ENCODE results near the gene CUZD1. TPM values are rescaled to one million over a fixed set of nuclear protein-coding genes. Genes with fewer than 3 reads are reported as not detected.

The CUZD1 gene
- total and polyA plus RNA-seq, 2 donors (not counting 1 experiment from before 2014, with no cell fraction given): 0.50 to 0.53 TPM

- no peak for TF ChIP-seq EZH2 (IDR thresholded peaks at IDR 0.05; ENCODE audit: low read length, missing control alignments)
- TF ChIP-seq, protein P1, sequence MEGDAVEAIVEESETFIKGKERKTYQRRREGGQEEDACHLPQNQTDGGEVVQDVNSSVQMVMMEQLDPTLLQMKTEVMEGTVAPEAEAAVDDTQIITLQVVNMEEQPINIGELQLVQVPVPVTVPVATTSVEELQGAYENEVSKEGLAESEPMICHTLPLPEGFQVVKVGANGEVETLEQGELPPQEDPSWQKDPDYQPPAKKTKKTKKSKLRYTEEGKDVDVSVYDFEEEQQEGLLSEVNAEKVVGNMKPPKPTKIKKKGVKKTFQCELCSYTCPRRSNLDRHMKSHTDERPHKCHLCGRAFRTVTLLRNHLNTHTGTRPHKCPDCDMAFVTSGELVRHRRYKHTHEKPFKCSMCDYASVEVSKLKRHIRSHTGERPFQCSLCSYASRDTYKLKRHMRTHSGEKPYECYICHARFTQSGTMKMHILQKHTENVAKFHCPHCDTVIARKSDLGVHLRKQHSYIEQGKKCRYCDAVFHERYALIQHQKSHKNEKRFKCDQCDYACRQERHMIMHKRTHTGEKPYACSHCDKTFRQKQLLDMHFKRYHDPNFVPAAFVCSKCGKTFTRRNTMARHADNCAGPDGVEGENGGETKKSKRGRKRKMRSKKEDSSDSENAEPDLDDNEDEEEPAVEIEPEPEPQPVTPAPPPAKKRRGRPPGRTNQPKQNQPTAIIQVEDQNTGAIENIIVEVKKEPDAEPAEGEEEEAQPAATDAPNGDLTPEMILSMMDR (conservative IDR thresholded peaks at IDR 0.05 in 1 of 2, IDR thresholded peaks at IDR 0.05 in 1 of 2; ENCODE audit: low read depth in 1 of 2, low read length in 2 of 2): no peak
- Histone ChIP-seq H4K20me1 (ENCODE audit: control insufficient read depth, extremely low read depth, insufficient read depth, low read length) (no peaks in the 10 kb centered on the region), H3K4me1 (ENCODE audit: control insufficient read depth, extremely low read depth, insufficient read depth, low read length) (no peaks in the 10 kb centered on the region), H3K4me3 (replicated peaks in 1 of 4; ENCODE audit: control extremely low read depth in 1 of 4, insufficient read depth in 1 of 4, low read depth in 3 of 4, low read length in 4 of 4) (no peak overlapping the region), H3K27ac (ENCODE audit: insufficient read depth, low read length) (no peak overlapping the region), H3K4me2 (ENCODE audit: extremely low read depth, insufficient read depth, low read length) (no peak overlapping the region), H3K36me3 (ENCODE audit: control insufficient read depth, insufficient read depth, low read length) (no peaks in the 10 kb centered on the region), H2AFZ (ENCODE audit: low read length) (no peak overlapping the region), H3K9me3 (ENCODE audit: control insufficient read depth, insufficient read depth, low read depth, low read length) (no peaks in the 10 kb centered on the region), H3K79me2 (ENCODE audit: control insufficient read depth, insufficient read depth, low read length) (no peaks in the 10 kb centered on the region), H3K27me3 (ENCODE audit: control insufficient read depth, insufficient read depth, low read length) (no peaks in the 10 kb centered on the region), H3K9ac (ENCODE audit: insufficient read depth, low read length) (no peak overlapping the region)
- DNase-seq (ENCODE audit: low read depth in 2 of 2): no peak
These were observed 18.4 kb downstream of the CUZD1 start for GRCh38 chr10:122827302-122827701.

DNA sequence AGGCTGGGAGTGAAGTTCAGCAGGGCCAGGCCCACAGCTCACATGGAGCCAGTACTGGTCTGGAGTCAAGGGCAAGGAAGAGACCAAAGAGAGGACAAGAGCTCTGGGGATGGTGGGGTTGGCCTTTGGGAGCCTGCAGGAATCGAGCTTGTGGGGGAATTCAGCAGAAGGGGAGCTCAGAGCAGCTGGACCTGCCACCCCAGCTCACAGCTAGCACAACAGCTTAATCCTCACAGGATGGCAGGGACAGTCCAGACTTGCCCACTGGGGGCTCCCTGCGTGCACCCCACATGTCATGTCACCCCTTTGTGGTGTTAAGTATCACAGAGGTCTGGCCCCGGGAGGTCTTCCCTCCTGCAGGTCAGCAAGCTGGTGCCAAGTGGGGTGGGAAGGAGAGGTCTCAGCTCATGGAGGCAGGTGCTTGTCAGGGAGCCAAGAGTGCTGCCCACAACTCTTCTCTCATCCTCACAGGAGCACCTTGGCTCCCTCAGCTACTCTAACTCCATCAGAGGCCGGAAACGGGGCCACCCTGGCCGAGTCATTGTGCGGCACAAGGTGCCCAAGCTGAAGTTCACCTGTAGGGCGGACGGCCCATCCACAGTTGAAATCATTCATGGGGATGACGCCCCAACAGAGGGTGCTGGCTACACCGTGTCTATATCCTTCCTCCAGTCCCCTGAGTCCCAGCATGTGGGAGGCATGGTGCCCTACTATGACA lies 22.5 kb downstream of the CUZD1 start:
- Histone ChIP-seq H3K27me3 (ENCODE audit: control insufficient read depth, insufficient read depth, low read length) (peaks cover 11% of the 10 kb centered on the region), H3K9ac (ENCODE audit: insufficient read depth, low read length) (no peak overlapping the region), H4K20me1 (ENCODE audit: control insufficient read depth, extremely low read depth, insufficient read depth, low read length) (no peaks in the 10 kb centered on the region), H2AFZ (ENCODE audit: low read length) (no peak overlapping the region), H3K36me3 (ENCODE audit: control insufficient read depth, insufficient read depth, low read length) (no peaks in the 10 kb centered on the region), H3K4me2 (ENCODE audit: extremely low read depth, insufficient read depth, low read length) (no peak overlapping the region), H3K9me3 (ENCODE audit: control insufficient read depth, insufficient read depth, low read depth, low read length) (no peaks in the 10 kb centered on the region), H3K27ac (ENCODE audit: insufficient read depth, low read length) (no peak overlapping the region), H3K4me1 (ENCODE audit: control insufficient read depth, extremely low read depth, insufficient read depth, low read length) (no peaks in the 10 kb centered on the region), H3K79me2 (ENCODE audit: control insufficient read depth, insufficient read depth, low read length) (no peaks in the 10 kb centered on the region), H3K4me3 (replicated peaks in 1 of 4; ENCODE audit: control extremely low read depth in 1 of 4, insufficient read depth in 1 of 4, low read depth in 3 of 4, low read length in 4 of 4) (no peak overlapping the region)
- DNase-seq (ENCODE audit: low read depth in 2 of 2): no peak
- TF ChIP-seq EZH2 (IDR thresholded peaks at IDR 0.05; ENCODE audit: low read length, missing control alignments): no peak
- TF ChIP-seq, protein P1 (conservative IDR thresholded peaks at IDR 0.05 in 1 of 2, IDR thresholded peaks at IDR 0.05 in 1 of 2; ENCODE audit: low read depth in 1 of 2, low read length in 2 of 2): no peak

DNA sequence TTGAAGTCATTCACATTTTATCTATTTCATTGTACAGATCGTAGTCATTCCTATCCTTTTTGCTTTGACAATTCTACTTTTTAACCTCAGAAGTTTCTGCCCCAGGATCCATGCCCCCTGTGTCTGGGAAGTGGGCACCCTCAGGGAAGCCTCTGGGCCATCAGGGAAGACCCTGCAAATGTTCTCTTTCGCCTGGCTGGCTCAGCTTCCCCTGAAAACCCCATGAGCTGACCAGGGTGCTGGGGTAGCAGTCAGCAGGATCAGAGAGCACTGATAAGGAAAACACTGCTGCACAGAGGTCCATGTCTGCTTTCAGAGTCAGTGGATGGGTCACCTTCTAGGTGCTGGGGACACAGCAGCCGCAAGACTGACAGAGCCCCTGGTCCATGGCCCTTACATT lies 23.8 kb downstream of the CUZD1 start:
- peaks cover 11% of the 10 kb centered on the region for H3K27me3 ChIP-seq (ENCODE audit: control insufficient read depth, insufficient read depth, low read length)
- no peak overlapping the region for H2AFZ ChIP-seq (ENCODE audit: low read length)
- TF ChIP-seq EZH2 (IDR thresholded peaks at IDR 0.05; ENCODE audit: low read length, missing control alignments): no peak
- TF ChIP-seq, protein P1 (conservative IDR thresholded peaks at IDR 0.05 in 1 of 2, IDR thresholded peaks at IDR 0.05 in 1 of 2; ENCODE audit: low read depth in 1 of 2, low read length in 2 of 2): no peak
- H3K27ac ChIP-seq (ENCODE audit: insufficient read depth, low read length): no peak overlapping the region
- no peak overlapping the region for H3K4me3 ChIP-seq (replicated peaks in 1 of 4; ENCODE audit: control extremely low read depth in 1 of 4, insufficient read depth in 1 of 4, low read depth in 3 of 4, low read length in 4 of 4)
- no peaks in the 10 kb centered on the region for H3K4me1 ChIP-seq (ENCODE audit: control insufficient read depth, extremely low read depth, insufficient read depth, low read length)
- no peak overlapping the region for H3K9ac ChIP-seq (ENCODE audit: insufficient read depth, low read length)
- no peaks in the 10 kb centered on the region for H3K36me3 ChIP-seq (ENCODE audit: control insufficient read depth, insufficient read depth, low read length)
- H3K79me2 ChIP-seq (ENCODE audit: control insufficient read depth, insufficient read depth, low read length): no peaks in the 10 kb centered on the region
- no peak for DNase-seq (ENCODE audit: low read depth in 2 of 2)
- no peak overlapping the region for H3K4me2 ChIP-seq (ENCODE audit: extremely low read depth, insufficient read depth, low read length)
- H4K20me1 ChIP-seq (ENCODE audit: control insufficient read depth, extremely low read depth, insufficient read depth, low read length): no peaks in the 10 kb centered on the region
- no peaks in the 10 kb centered on the region for H3K9me3 ChIP-seq (ENCODE audit: control insufficient read depth, insufficient read depth, low read depth, low read length)

Data from fibroblast of lung (primary cell).